IMR-90 (cell line): ENCODE data around the gene GLIS1. TPM values are rescaled to one million over a fixed set of nuclear protein-coding genes. Genes with fewer than 3 reads are reported as not detected.

ENCODE experiments used
- ATAC-seq: fragments of 200-7000 bp; cut with Tn5 transposase; 2 replicates; pipeline ENCODE4 v1.9.1; 2020; ENCODE audit warnings: low read depth, mild to moderate bottlenecking, moderate library complexity
- BruUV-seq: library from RNA; stranded (reverse); fragments of 400-500 nt; replicated peaks from 2 replicates; lab custom pipeline; 2021; lab: Mats Ljungman, UMichigan
- CTCF ChIA-PET: fragments of 300-600 bp; formaldehyde crosslinking; extraction: SDS; loops from one replicate; lab custom pipeline; 2021; ENCODE audit warnings: antibody characterized with exemption; lab: Yijun Ruan, JAX
- POLR2A ChIA-PET: fragments of 300-600 bp; sonication (Branson Sonifier 250); formaldehyde crosslinking; loops from one replicate; lab custom pipeline; 2022; ENCODE audit warnings: antibody characterized with exemption; ENCODE audit not compliant: unreplicated experiment; lab: Charles Lee
- DNase-seq: peaks from one replicate; pipeline ENCODE4 v3.0.0; 2013
- H2AFZ ChIP-seq: replicated peaks from 2 replicates; pipeline ENCODE3; 2013; ENCODE audit warnings: low read length, mild to moderate bottlenecking; ENCODE audit not compliant: poor library complexity
- H2AK5ac ChIP-seq: 2 replicates; pipeline ENCODE4 v1.6.1; 2013; ENCODE audit warnings: low read depth, low read length, inconsistent platforms
- H2AK9ac ChIP-seq: replicated peaks from 2 replicates; pipeline ENCODE3; 2013; ENCODE audit warnings: mild to moderate bottlenecking, low read depth, low read length, moderate library complexity; ENCODE audit not compliant: poor library complexity
- H2BK120ac ChIP-seq: 2 replicates; pipeline ENCODE4 v1.6.1; 2013; ENCODE audit warnings: low read depth, low read length, inconsistent platforms
- H2BK15ac ChIP-seq: 3 replicates; pipeline ENCODE4 v1.6.1; 2013; ENCODE audit warnings: low read depth, low read length, inconsistent platforms
- H2BK20ac ChIP-seq: 2 replicates; pipeline ENCODE4 v1.6.1; 2013; ENCODE audit warnings: low read depth, mild to moderate bottlenecking, inconsistent platforms, low read length, moderate library complexity
- H2BK5ac ChIP-seq: 2 replicates; pipeline ENCODE4 v1.6.1; 2013; ENCODE audit warnings: mild to moderate bottlenecking, low read depth, low read length, inconsistent platforms; ENCODE audit not compliant: poor library complexity, severe bottlenecking
- H3K14ac ChIP-seq: replicated peaks from 2 replicates; pipeline ENCODE4 v1.6.1; 2013; ENCODE audit warnings: low read depth, low read length, inconsistent platforms
- H3K18ac ChIP-seq: 2 replicates; pipeline ENCODE4 v1.6.1; 2013; ENCODE audit warnings: low read depth, low read length, control low read depth
- H3K23ac ChIP-seq: 2 replicates; pipeline ENCODE4 v1.6.1; 2013; ENCODE audit warnings: low read depth, low read length, inconsistent platforms
- H3K27ac ChIP-seq: 2 replicates; pipeline ENCODE4 v1.5.1; 2013; ENCODE audit warnings: mild to moderate bottlenecking, control low read depth, low read length; ENCODE audit not compliant: insufficient read depth
- H3K27me3 ChIP-seq: 2 replicates; pipeline ENCODE4 v1.6.1; 2013; ENCODE audit warnings: low read length; ENCODE audit not compliant: control insufficient read depth, insufficient read depth
- H3K36me3 ChIP-seq: 2 replicates; pipeline ENCODE4 v1.6.1; 2013; ENCODE audit warnings: low read length, mixed read lengths; ENCODE audit not compliant: control insufficient read depth, insufficient read depth
- H3K4ac ChIP-seq: 2 replicates; pipeline ENCODE4 v1.6.1; 2013; ENCODE audit warnings: low read depth, low read length, inconsistent platforms
- H3K4me1 ChIP-seq: 2 replicates; pipeline ENCODE4 v1.6.1; 2013; ENCODE audit warnings: low read length, mixed read lengths; ENCODE audit not compliant: control insufficient read depth, insufficient read depth
- H3K4me2 ChIP-seq: 2 replicates; pipeline ENCODE4 v1.6.1; 2013; ENCODE audit warnings: low read depth, mild to moderate bottlenecking, control low read depth, low read length, moderate library complexity
- H3K4me3 ChIP-seq: 2 replicates; pipeline ENCODE4 v1.5.1; 2013; ENCODE audit warnings: low read depth, mild to moderate bottlenecking, control low read depth, low read length, moderate library complexity; ENCODE audit not compliant: insufficient read depth
- H3K56ac ChIP-seq: 2 replicates; pipeline ENCODE4 v1.6.1; 2013; ENCODE audit warnings: low read length, inconsistent platforms; ENCODE audit not compliant: insufficient read depth; ENCODE audit errors: extremely low read depth
- H3K79me1 ChIP-seq, 2 experiments: 2 replicates each; pipeline ENCODE4 v1.6.1; 2013; ENCODE audit warnings: low read length in 2 of 2, inconsistent platforms in 1 of 2, low read depth in 1 of 2
- H3K9ac ChIP-seq: 2 replicates; pipeline ENCODE4 v1.6.1; 2013; ENCODE audit warnings: low read depth, low read length, control low read depth
- H3K9me1 ChIP-seq: 2 replicates; pipeline ENCODE4 v1.6.1; 2013; ENCODE audit warnings: low read length, inconsistent platforms; ENCODE audit not compliant: insufficient read depth
- H3K9me3 ChIP-seq: 2 replicates; pipeline ENCODE4 v1.6.1; 2013; ENCODE audit warnings: low read length; ENCODE audit not compliant: control insufficient read depth, insufficient read depth
- H4K20me1 ChIP-seq: 2 replicates; pipeline ENCODE4 v1.6.1; 2013; ENCODE audit warnings: low read length, inconsistent platforms; ENCODE audit not compliant: insufficient read depth
- H4K5ac ChIP-seq: 2 replicates; pipeline ENCODE4 v1.6.1; 2013; ENCODE audit warnings: mild to moderate bottlenecking, low read depth, low read length, control low read depth
- H4K8ac ChIP-seq, 2 experiments: 2 replicates each; pipeline ENCODE4 v1.6.1; 2013; ENCODE audit warnings: low read depth in 2 of 2, low read length in 2 of 2, control low read depth in 1 of 2, inconsistent platforms in 1 of 2
- H4K91ac ChIP-seq: 2 replicates; pipeline ENCODE4 v1.6.1; 2013; ENCODE audit warnings: low read depth, low read length, inconsistent platforms; ENCODE audit not compliant: insufficient read depth
- BHLHE40 ChIP-seq: fragments of 150-350 bp; IDR thresholded peaks from 2 replicates; pipeline ENCODE4 v1.6.1; 2016; ENCODE audit warnings: mild to moderate bottlenecking, low read depth, low read length
- CEBPB ChIP-seq: IDR thresholded peaks from 2 replicates; pipeline ENCODE4 v1.6.1; 2012; ENCODE audit warnings: low read depth, low read length, improper control_type of control experiment
- CHD1 ChIP-seq: IDR thresholded peaks from 2 replicates; pipeline ENCODE4 v1.6.1; 2012; ENCODE audit warnings: low read depth, low read length, improper control_type of control experiment
- CTCF ChIP-seq: conservative IDR thresholded peaks from 2 replicates; pipeline ENCODE4 v1.5.1; 2012; ENCODE audit warnings: mild to moderate bottlenecking, low read depth, low read length, improper control_type of control experiment
- ELK1 ChIP-seq: fragments of 150-350 bp; IDR thresholded peaks from 2 replicates; pipeline ENCODE4 v1.6.1; 2016; ENCODE audit warnings: low read depth, mild to moderate bottlenecking, low read length, moderate library complexity, borderline replicate concordance
- FOS ChIP-seq: fragments of 150-350 bp; IDR thresholded peaks from 2 replicates; pipeline ENCODE4 v1.6.1; 2016; ENCODE audit warnings: low read depth, low read length
- MAFK ChIP-seq: IDR thresholded peaks from 2 replicates; pipeline ENCODE4 v1.6.1; 2012; ENCODE audit warnings: low read depth, low read length, improper control_type of control experiment
- MAZ ChIP-seq: IDR thresholded peaks from 2 replicates; pipeline ENCODE4 v1.6.1; 2012; ENCODE audit warnings: low read depth, mild to moderate bottlenecking, low read length, improper control_type of control experiment, moderate library complexity, borderline replicate concordance
- MXI1 ChIP-seq: IDR thresholded peaks from 2 replicates; pipeline ENCODE4 v1.6.1; 2012; ENCODE audit warnings: low read depth, mild to moderate bottlenecking, low read length, moderate library complexity, borderline replicate concordance
- NFE2L2 ChIP-seq: fragments of 150-350 bp; IDR thresholded peaks from 2 replicates; pipeline ENCODE4 v1.6.1; 2016; ENCODE audit warnings: low read depth, mild to moderate bottlenecking, low read length
- POLR2A ChIP-seq: IDR thresholded peaks from 2 replicates; pipeline ENCODE4 v1.6.1; 2012; ENCODE audit warnings: mild to moderate bottlenecking, low read depth, low read length
- RAD21 ChIP-seq: IDR thresholded peaks from 2 replicates; pipeline ENCODE4 v1.6.1; 2012; ENCODE audit warnings: low read length, improper control_type of control experiment
- RCOR1 ChIP-seq: IDR thresholded peaks from 2 replicates; pipeline ENCODE4 v1.6.1; 2012; ENCODE audit warnings: mild to moderate bottlenecking, low read length, improper control_type of control experiment; ENCODE audit not compliant: insufficient replicate concordance
- RFX5 ChIP-seq: IDR thresholded peaks from 2 replicates; pipeline ENCODE4 v1.8.0; 2012; ENCODE audit warnings: low read depth, mild to moderate bottlenecking, low read length, moderate library complexity
- SMC3 ChIP-seq: fragments of 150-350 bp; IDR thresholded peaks from 2 replicates; pipeline ENCODE4 v1.6.1; 2016; ENCODE audit warnings: low read depth, mild to moderate bottlenecking, antibody characterized with exemption, low read length, moderate library complexity
- USF2 ChIP-seq: fragments of 150-350 bp; IDR thresholded peaks from 2 replicates; pipeline ENCODE4 v1.6.1; 2017; ENCODE audit warnings: mild to moderate bottlenecking, antibody characterized with exemption, low read length, low read depth
- WGBS, 2 experiments: methylation state at CpG; one replicate each; pipeline versions ENCODE4 v1.1.5 to v1.1.7; 2013; ENCODE audit warnings: missing lambda C conversion rate in 2 of 2; ENCODE audit not compliant: insufficient read length in 1 of 2; ENCODE audit errors: extremely low coverage in 2 of 2; 5-methylcytosine and 5-hydroxymethylcytosine counted together
- dilution Hi-C: fragments of 300-500 bp; cut with HindIII; formaldehyde crosslinking; loops from one replicate; pipeline ENCODE4 v1.14.3; 2018; ENCODE audit warnings: low sequenced_read_pairs; ENCODE audit not compliant: unreplicated experiment
- in situ Hi-C: fragments of 300-500 bp; cut with MboI; formaldehyde crosslinking; loops from 3 replicates; pipeline ENCODE4 v1.14.3; 2019; ENCODE audit warnings: low sequenced_read_pairs, inconsistent platforms, mixed read lengths
- intact Hi-C: fragments of 100-400 bp; cut with micrococcal nuclease; formaldehyde crosslinking; loops from 2 replicates; pipeline ENCODE4 v1.10.0; 2022
- polyA plus RNA-seq, 3 experiments: library from polyadenylated mRNA; depleted of rRNA; stranded (reverse); fragments of >200 nt; gene quantifications; 2 replicates each; pipeline ENCODE4 v1.2.3, GENCODE V29; 2012; ENCODE audit warnings: low replicate concordance in 1 of 3
- total RNA-seq: library from RNA; depleted of rRNA; stranded (reverse); fragments of >200 nt; gene quantifications from 2 replicates; pipeline ENCODE4 v1.2.3, GENCODE V29; 2012

Gene GLIS1
- total and polyA plus RNA-seq, 2 of the 4 experiments (the other 2 are of a cell fraction), result 0.18 to 2.3 TPM

- H2BK15ac ChIP-seq, result no peak overlapping the region
- intact Hi-C loops (no loop called here), in situ Hi-C loops (no loop called here), dilution Hi-C loops (no loop called here)
- H2BK5ac ChIP-seq, result no peak overlapping the region
- peaks cover 19% of the 10 kb centered on the region for H3K9me1 ChIP-seq
- ATAC-seq (no peak), DNase-seq (no peak)
- no peaks in the 10 kb centered on the region for H3K9me3 ChIP-seq
- TF ChIP-seq CHD1 (no peak), POLR2A (no peak), NFE2L2 (no peak), SMC3 (no peak), FOS (no peak), MXI1 (no peak), CEBPB (no peak), MAFK (no peak), RAD21 (no peak), MAZ (no peak), CTCF (no peak), ELK1 (no peak), BHLHE40 (no peak), RCOR1 (no peak), USF2 (no peak), RFX5 (no peak)
- no peak overlapping the region for H3K14ac ChIP-seq
- no peak overlapping the region for H4K91ac ChIP-seq
- H3K4me3 ChIP-seq, result no peak overlapping the region
- peak overlapping the region; percentile 56; the same call in 1 of the 2 replicates for H2AK5ac ChIP-seq
- peaks cover 0 to 19% of the 10 kb centered on the region in 2 experiments; a peak in 2 of 4 replicates for H3K79me1 ChIP-seq
- no peak overlapping the region for H2AK9ac ChIP-seq
- H3K36me3 ChIP-seq, result no peaks in the 10 kb centered on the region
- BruUV-seq, result no TSS peak
- H3K56ac ChIP-seq, result no peak overlapping the region
- H2AFZ ChIP-seq, result no peak overlapping the region
- H4K5ac ChIP-seq, result no peak overlapping the region
- no peak overlapping the region for H3K18ac ChIP-seq
- no peak overlapping the region for H4K8ac ChIP-seq
- H2BK120ac ChIP-seq, result no peak overlapping the region
- peaks cover 27% of the 10 kb centered on the region for H3K4me1 ChIP-seq
- H3K23ac ChIP-seq, result no peak overlapping the region
- H3K27ac ChIP-seq, result no peak overlapping the region
- no peak overlapping the region for H3K9ac ChIP-seq
- no peak overlapping the region for H3K4me2 ChIP-seq
- WGBS, 2 experiments, result 100% methylated on average over 2 of the region's 6 CpGs; no CpG with 5 or more reads in 1 of the 2 experiments
- no peaks in the 10 kb centered on the region; the same call in 1 of the 2 replicates for H3K27me3 ChIP-seq
- no peak overlapping the region; the same call in 1 of the 2 replicates for H3K4ac ChIP-seq
- POLR2A ChIA-PET, result interaction anchor here (0.6 kb wide), 1 partner anchor 299 kb away, joined by 4 read pairs; no protein-coding TSS in a partner anchor
- peaks cover 6% of the 10 kb centered on the region for H4K20me1 ChIP-seq
- H2BK20ac ChIP-seq, result no peak overlapping the region
- CTCF ChIA-PET, result no interaction called here
Measured at GRCh38 chr1:53536606-53537005, 202.4 kb downstream of the GLIS1 start.
